VCaP (cell line): ENCODE data around the gene TSEN54.

Experiments used
- H3K27ac ChIP-seq: fragments of 450-650 bp; 2 replicates; pipeline ENCODE4 v1.5.1; 2017
- TF ChIP-seq, protein P1 (sequence below): fragments of 450-650 bp; conservative IDR thresholded peaks from 2 replicates; pipeline ENCODE4 v1.5.1; 2017; ENCODE audit warnings: mild to moderate bottlenecking, moderate library complexity

TSEN54 gene

DNA sequence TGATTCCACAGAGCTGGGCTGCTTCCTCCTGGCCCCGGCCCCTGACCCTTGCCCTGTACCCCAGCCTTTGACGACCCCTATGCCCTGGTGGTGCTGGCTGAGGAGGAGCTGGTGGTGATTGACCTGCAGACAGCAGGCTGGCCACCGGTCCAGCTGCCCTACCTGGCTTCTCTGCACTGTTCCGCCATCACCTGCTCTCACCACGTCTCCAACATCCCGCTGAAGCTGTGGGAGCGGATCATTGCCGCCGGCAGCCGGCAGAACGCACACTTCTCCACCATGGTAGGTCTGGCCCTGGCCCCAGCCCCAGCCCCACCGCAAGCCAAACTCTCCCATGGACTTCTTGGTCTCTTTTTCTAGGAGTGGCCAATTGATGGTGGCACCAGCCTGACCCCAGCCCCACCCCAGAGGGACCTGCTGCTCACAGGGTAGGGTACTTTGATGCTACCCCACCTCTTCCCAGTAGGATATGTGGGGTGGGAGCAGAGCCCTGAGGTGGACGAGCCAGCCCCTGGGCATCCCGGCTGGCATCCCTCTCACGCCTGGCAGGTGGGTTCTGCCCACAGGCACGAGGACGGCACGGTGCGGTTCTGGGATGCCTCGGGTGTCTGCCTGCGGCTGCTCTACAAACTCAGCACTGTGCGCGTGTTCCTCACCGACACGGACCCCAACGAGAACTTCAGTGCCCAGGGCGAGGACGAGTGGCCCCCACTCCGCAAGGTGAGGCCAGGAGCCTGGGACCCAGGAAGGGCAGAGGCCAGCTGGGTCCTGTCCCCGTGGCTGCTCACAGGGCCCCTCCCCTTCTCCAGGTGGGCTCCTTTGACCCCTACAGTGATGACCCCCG is 52.3 kb downstream of the TSEN54 start:
- H3K27ac ChIP-seq: no peak overlapping the region
- TF ChIP-seq, protein P1, sequence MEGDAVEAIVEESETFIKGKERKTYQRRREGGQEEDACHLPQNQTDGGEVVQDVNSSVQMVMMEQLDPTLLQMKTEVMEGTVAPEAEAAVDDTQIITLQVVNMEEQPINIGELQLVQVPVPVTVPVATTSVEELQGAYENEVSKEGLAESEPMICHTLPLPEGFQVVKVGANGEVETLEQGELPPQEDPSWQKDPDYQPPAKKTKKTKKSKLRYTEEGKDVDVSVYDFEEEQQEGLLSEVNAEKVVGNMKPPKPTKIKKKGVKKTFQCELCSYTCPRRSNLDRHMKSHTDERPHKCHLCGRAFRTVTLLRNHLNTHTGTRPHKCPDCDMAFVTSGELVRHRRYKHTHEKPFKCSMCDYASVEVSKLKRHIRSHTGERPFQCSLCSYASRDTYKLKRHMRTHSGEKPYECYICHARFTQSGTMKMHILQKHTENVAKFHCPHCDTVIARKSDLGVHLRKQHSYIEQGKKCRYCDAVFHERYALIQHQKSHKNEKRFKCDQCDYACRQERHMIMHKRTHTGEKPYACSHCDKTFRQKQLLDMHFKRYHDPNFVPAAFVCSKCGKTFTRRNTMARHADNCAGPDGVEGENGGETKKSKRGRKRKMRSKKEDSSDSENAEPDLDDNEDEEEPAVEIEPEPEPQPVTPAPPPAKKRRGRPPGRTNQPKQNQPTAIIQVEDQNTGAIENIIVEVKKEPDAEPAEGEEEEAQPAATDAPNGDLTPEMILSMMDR: no peak

DNA sequence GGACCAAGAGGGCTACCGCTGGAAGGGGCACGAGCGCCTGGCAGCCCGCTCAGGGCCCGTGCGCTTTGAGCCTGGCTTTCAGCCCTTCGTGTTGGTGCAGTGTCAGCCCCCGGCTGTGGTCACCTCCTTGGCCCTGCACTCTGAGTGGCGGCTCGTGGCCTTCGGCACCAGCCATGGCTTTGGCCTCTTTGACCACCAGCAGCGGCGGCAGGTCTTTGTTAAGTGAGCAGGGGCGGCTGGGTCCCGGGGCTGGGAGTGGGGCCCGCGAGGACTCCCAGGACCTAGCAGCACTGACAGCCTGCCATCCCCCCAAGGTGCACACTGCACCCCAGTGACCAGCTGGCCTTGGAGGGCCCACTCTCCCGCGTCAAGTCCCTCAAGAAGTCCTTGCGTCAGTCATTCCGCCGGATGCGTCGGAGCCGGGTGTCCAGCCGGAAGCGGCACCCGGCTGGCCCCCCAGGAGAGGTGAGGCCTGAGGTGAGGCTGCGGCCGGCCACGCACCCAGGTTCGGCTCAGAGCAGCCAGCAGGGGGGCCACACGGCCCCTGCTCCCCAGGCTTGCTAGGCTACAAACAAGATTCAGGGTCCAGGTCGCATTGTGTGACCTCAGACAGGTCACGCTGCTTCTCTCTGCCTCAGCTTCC is 53.8 kb downstream of the TSEN54 start:
- TF ChIP-seq, protein P1: no peak
- no peak overlapping the region for H3K27ac ChIP-seq

DNA sequence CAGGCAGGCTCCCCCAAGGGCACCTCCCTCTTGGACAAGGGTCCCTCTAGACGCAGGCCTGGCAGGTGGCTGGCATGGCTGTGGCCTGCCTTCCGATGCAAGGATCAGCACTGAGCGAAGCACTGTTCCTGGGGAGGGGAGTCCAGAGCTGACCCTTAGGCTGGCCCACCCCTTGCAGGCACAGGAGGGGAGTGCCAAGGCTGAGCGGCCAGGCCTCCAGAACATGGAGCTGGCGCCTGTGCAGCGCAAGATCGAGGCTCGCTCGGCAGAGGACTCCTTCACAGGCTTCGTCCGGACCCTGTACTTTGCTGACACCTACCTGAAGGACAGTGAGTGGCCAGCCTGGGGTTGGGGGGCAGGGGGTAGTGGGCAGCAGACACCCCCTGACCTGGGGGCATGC is 54.4 kb downstream of the TSEN54 start:
- no peak overlapping the region for H3K27ac ChIP-seq
- TF ChIP-seq, protein P1: no peak

DNA sequence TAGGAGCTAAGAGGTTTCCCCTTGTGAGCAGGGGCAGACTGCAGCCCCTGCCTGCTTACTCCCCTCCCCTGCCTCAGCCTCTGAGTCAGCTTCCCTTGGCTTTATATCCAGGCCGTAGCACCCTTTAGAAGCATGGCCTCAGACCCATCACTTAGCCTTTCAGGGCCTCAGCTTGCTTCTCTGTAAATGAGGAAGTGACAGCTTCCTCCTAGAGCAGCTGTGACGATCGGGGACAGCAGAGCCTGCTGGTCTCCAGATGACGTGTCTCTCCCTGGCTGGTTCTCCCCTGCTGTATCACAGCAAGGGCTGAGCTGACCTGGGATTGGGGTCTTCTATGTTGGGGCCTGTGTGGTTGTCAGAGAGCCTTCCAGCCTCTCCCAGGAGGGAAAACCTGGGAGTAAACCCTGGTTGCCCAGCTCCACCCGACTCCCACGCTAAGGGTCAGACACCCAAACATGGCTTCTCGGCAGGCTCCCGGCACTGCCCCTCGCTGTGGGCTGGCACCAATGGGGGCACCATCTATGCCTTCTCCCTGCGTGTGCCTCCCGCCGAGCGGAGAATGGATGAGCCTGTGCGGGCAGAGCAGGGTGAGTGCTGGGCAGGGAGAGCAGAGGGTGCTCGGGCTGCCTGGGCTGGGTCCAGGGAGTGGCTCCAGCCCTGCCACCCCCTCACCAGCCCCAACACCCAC is 55.0 kb downstream of the TSEN54 start:
- no peak overlapping the region for H3K27ac ChIP-seq
- TF ChIP-seq, protein P1: no peak

DNA sequence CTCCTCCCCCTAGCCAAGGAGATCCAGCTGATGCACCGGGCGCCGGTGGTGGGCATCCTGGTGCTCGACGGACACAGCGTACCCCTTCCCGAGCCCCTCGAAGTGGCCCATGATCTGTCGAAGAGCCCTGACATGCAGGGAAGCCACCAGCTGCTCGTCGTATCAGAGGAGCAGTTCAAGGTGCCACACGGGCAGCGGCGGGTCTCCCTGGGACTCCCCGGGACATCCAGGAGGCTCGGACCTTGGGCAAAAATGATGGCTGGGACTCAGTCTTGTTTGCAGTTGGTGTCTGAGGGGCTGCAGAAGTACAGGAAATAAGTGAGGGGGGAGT is 55.5 kb downstream of the TSEN54 start:
- no peak overlapping the region for H3K27ac ChIP-seq
- TF ChIP-seq, protein P1: no peak

DNA sequence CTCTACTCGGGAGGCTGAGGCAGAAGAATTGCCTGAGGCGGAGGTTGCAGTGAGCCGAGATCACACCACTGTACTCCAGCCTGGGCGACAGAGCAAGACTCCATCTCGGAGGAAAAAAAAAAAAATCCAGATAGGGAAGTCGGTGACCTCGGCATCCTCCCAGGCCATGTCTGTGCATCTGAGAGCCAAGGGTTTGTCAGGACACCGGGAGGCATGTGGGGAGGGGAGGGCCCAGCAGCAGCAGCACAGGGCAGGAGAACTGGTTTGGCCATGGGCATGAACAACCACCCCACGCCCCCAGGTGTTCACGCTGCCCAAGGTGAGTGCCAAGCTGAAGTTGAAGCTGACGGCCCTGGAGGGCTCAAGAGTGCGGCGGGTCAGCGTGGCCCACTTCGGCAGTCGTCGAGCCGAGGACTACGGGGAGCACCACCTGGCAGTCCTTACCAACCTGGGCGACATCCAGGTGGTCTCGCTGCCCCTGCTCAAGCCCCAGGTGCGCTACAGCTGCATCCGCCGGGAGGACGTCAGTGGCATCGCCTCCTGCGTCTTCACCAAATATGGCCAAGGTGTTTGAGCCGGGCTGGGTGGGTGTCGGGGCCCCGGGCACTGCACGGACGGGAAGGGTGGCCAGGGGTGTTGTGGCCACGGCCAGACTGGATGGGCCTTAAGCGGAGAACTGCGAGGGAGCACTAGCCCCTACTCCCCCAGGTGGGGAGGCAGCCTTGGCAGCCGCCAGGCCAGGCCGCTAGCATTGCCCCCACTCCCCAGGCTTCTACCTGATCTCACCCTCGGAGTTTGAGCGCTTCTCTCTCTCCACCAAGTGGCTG is 56.6 kb downstream of the TSEN54 start:
- H3K27ac ChIP-seq: no peak overlapping the region
- TF ChIP-seq, protein P1: no peak

DNA sequence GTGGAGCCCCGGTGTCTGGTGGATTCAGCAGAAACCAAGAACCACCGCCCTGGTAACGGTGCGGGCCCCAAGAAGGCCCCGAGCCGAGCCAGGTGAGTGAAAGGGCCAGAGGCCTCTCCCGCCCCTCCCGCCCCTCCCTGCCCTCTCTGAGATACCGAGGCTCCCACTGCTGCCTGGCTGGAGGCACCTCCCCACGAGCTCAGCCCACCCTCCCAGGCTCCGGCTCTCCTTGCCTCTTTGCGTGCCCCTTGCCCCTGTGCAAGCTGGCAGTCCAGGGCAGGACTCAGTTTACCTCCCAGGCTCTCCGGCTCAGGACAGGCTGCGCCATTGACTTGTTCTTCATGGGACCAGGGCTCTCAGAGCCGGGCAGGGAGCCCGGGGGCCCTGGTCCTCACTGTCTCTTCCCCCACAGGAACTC is 57.2 kb downstream of the TSEN54 start:
- H3K27ac ChIP-seq: no peak overlapping the region
- TF ChIP-seq, protein P1: no peak
